Neural crest cell (in vitro differentiated cells): ENCODE data around the gene DNAH12. TPM values are rescaled to one million over a fixed set of nuclear protein-coding genes. Genes with fewer than 3 reads are reported as not detected.

Experiments used
- DNase-seq: peaks from one replicate; pipeline ENCODE4 v3.0.0; 2021; ENCODE audit warnings: low read depth, mixed read lengths, low spot score
- H3K27ac Mint-ChIP-seq: one replicate; pipeline ENCODE4 v1.8.0; 2021; ENCODE audit warnings: mild to moderate bottlenecking, mixed read lengths; ENCODE audit not compliant: unreplicated experiment
- H3K27me3 Mint-ChIP-seq: 2 replicates; pipeline ENCODE4 v1.8.0; 2021; ENCODE audit warnings: low read depth, mild to moderate bottlenecking, mixed read lengths
- H3K36me3 Mint-ChIP-seq: 2 replicates; pipeline ENCODE4 v1.8.0; 2021; ENCODE audit warnings: low read depth, mild to moderate bottlenecking, mixed read lengths
- H3K4me1 Mint-ChIP-seq: 2 replicates; pipeline ENCODE4 v1.8.0; 2021; ENCODE audit warnings: mixed read lengths
- H3K4me3 Mint-ChIP-seq: one replicate; pipeline ENCODE4 v1.8.0; 2021; ENCODE audit warnings: mild to moderate bottlenecking, mixed read lengths
- H3K9me3 Mint-ChIP-seq: 2 replicates; pipeline ENCODE4 v1.8.0; 2021; ENCODE audit warnings: mixed read lengths
- CTCF ChIP-seq: fragments of 200-600 bp; sonication (generic); conservative IDR thresholded peaks from 2 replicates; pipeline ENCODE4 v1.5.0; 2021; ENCODE audit warnings: antibody characterized with exemption, mild to moderate bottlenecking
- total RNA-seq: library from RNA; stranded (reverse); gene quantifications from 2 replicates; pipeline ENCODE4 v1.2.1, GENCODE V29; 2021

DNAH12 gene
- total RNA-seq, 1 donor from 2014 or later: 0.09 TPM

DNA sequence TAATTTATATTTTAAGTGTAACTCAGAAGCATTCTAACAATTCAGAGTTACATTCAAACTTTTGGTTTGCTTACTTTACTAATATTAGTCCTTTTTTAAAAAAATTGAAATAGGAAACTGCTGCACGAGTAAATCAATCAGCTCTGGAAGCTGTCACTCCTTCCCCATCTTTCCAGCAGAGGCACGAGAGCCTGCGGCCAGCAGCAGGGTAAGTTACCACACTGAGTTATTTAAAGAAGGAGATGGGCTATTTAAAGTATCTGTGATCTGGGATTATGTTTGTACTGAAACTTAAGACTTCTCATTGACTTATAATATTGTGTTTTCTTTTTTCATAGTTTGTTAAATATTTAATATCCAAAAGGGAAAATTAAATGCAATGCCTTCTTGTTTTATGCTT, 287.3 kb downstream of the DNAH12 start:
- Mint-ChIP-seq H3K4me3 (no peak overlapping the region), H3K27me3 (no peaks in the 10 kb centered on the region), H3K4me1 (no peaks in the 10 kb centered on the region)

DNA sequence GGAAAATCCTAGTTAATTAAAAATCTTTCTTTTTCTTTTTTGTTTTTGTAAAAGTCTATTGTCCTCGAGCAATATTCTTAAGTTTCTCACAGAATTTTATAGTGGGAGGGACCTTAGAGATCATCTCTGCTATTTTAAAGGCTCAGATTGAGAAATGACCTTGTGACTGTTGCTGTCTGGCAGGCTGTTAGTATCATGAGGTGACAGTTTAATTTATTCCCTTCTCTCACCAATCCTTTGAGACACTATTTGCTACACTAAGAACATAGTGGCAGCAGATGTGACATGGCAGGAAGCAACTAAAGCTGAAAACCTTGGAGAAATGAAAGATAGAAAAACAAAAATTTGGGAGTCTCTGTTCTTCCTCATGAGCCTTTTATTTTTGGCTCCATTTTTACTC, 291.7 kb downstream of the DNAH12 start:
- H3K9me3 Mint-ChIP-seq: no peaks in the 10 kb centered on the region
- no peak overlapping the region for H3K27ac Mint-ChIP-seq
- no peak for DNase-seq
- peaks cover 6% of the 10 kb centered on the region for H3K36me3 Mint-ChIP-seq
- no peak overlapping the region for H3K4me3 Mint-ChIP-seq
- H3K4me1 Mint-ChIP-seq: no peaks in the 10 kb centered on the region
- TF ChIP-seq CTCF: no peak
- H3K27me3 Mint-ChIP-seq: no peaks in the 10 kb centered on the region

More for the DNA sequence above, 287.3 kb downstream of the DNAH12 start:
- no peak for DNase-seq
- H3K9me3 Mint-ChIP-seq: peaks cover 1% of the 10 kb centered on the region
- no peak for TF ChIP-seq CTCF
- H3K36me3 Mint-ChIP-seq: peaks cover 17% of the 10 kb centered on the region
- H3K27ac Mint-ChIP-seq: no peak overlapping the region

DNA sequence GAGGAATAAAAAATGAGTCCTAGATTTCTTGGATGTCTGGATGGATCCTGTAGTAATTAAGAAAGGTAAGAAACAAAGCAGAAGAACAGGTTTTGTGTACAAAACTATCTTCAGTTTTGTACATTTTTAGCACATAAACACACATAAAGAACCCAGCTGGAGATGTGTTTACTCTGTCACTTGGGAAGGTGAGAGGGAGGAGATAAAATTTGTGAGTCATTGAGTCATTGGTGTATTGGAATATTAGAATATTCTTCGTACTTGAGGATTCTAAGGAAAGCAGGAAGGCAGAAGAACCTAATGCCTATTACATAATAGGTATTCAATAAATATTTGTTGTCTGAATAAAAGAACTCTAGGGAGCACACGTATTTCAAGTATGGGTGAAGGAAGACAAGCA, 299.2 kb downstream of the DNAH12 start:
- TF ChIP-seq CTCF: no peak
- Mint-ChIP-seq H3K27me3 (no peaks in the 10 kb centered on the region), H3K4me1 (no peaks in the 10 kb centered on the region), H3K36me3 (peaks cover 11% of the 10 kb centered on the region), H3K27ac (no peak overlapping the region), H3K4me3 (no peak overlapping the region), H3K9me3 (no peaks in the 10 kb centered on the region)
- DNase-seq: no peak

Other genes starting within 250 kb of the DNAH12 start
- gene PDE12, start 11.9 kb upstream of the DNAH12 start, total RNA-seq: 19.5 and 20.0 TPM in 2 replicates
- gene ARF4, start 53.0 kb upstream of the DNAH12 start, total RNA-seq: 113 and 123 TPM in 2 replicates
- gene DENND6A, start 148.7 kb upstream of the DNAH12 start, total RNA-seq: 33.4 and 42.0 TPM in 2 replicates
- gene SLMAP, start 212.0 kb upstream of the DNAH12 start, total RNA-seq: 38.6 and 45.7 TPM in 2 replicates